GM18505 (cell line): Measurements from ENCODE around the gene ZDHHC22.

ENCODE experiments used
- ATAC-seq: cut with Tn5 transposase; IDR thresholded peaks from one replicate; pipeline ENCODE4 v1.9.1; 2021; ENCODE audit not compliant: unreplicated experiment
- POLR2A ChIP-seq: IDR thresholded peaks from 4 replicates; pipeline ENCODE4 v1.6.1; 2011; ENCODE audit warnings: borderline replicate concordance; ENCODE audit not compliant: insufficient read depth, insufficient read length; ENCODE audit errors: extremely low read depth

Gene ZDHHC22

DNA sequence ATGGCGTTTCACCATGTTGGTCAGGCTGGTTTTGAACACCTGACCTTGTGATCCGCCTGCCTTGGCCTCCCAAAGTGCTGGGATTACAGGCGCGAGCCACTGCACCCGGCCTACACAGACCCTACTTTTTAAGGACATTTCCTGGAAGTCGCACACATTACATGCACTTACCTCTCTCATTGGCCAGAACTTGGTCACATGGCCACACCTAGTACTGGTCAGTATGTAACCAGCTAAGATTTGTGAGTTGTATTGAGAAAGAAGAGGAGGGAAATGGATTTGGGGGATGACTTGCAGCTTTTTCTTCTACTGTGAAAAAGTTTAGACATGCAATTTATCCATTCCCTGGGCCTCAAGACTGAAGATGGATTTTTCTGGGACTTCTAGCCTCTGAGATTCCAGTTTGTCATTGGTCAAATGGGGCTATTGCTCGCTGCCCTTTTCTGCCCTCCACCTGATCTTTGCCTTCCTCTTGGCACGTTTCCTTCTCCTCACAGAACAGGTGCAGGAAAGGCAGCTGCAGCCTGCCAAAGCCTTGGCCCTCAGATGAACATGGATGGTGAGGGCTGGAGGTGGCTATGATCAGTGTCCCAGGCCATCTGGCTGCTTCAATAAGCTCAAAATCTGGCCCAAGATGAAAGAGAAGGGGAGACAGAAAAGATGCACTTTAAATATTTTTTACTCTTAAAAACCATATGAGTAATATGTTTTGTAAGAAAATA is 7.1 kb upstream of the ZDHHC22 start:
- TF ChIP-seq POLR2A, result no peak
- no peak for ATAC-seq

DNA sequence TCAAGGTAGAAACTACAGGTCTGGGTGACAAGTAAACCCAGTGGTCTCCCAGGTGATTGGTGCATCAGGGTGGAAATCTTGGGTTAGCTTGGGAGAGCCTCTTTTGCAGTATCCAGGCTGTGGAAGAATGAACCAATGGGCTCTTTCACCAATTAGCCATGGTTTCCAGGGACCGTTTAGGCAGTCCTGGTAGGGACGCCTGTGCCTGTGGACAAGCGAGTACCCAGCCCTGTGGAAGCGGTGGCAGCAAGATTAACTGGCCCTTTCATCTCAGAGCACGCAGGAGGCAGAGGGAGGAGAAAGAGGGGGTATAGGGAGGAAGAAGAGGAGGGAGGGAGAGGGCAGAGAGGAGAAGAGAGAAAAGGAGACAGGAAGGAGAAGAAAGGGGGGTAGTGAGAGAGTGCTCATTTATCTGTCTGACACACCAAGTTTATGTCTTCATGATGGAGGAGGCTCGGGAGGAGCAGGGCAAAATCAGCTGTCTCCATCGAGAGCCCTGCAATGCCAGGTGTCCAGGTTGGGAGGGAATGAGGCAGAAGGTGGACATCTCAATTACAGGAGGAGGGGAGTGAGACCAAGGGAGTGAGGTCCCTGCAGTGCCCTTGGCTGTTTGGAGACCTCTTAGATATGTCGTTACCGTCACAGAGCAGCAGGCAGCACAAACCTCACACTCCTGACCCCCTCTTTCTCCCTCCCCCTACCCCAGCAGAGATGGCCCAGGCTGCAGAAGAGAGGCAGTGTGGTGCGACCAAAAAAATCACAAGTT is 4.6 kb upstream of the ZDHHC22 start:
- TF ChIP-seq POLR2A, result no peak

DNA sequence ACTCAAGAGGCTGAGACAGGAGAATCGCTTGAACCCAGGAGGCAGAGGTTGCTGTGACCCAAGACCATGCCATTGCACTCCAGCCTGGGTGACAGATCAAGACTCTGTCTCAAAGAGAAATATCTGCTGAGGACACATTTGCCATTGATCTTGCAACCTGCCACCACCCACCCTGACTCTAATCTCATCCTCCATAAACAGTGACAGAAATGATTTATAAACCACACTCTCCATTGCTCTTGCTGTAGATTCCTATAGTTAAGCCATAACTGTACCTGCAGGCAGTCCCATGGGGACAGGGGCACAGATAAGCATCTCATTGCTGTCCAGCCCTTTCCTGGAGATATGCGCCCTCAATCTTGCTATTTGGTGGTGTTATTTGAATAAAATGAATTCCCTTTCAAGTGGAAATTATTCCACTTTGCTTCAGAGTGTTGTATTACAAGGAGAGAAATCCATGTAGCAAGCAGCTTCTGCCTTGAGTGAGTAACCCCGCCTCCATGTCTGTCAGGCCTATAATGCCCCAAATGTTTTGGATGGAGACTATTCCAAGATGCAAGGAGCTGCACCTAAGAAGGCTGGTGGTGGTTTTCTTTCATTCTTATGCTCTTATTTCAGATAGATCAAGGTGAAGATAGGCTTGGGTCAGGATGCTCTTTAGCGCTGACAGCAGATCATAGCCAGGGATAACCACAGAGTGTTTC is 3.0 kb upstream of the ZDHHC22 start:
- no peak for ATAC-seq
- no peak for TF ChIP-seq POLR2A

More for the DNA sequence above, 4.6 kb upstream of the ZDHHC22 start:
- ATAC-seq, result no peak

DNA sequence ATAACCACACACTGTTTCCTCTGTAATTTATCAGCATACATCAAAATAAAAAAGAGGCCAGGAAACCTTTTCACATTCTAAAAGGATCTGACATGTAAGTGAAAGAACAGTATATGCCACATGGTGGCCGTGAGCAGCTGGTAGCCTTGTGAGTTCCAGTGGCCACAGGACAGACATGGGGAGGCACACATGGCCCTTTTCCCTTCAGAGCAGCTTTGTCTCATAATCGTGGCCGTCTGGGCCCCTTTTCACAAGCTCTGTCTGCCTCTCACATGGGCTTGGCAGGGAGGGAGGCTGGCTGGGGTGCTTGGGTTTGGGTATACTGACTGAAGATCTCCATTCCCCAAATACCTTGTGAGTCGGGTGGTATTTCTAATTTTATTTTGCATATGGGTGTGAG is 1.5 kb upstream of the ZDHHC22 start:
- no peak for ATAC-seq
- no peak for TF ChIP-seq POLR2A

DNA sequence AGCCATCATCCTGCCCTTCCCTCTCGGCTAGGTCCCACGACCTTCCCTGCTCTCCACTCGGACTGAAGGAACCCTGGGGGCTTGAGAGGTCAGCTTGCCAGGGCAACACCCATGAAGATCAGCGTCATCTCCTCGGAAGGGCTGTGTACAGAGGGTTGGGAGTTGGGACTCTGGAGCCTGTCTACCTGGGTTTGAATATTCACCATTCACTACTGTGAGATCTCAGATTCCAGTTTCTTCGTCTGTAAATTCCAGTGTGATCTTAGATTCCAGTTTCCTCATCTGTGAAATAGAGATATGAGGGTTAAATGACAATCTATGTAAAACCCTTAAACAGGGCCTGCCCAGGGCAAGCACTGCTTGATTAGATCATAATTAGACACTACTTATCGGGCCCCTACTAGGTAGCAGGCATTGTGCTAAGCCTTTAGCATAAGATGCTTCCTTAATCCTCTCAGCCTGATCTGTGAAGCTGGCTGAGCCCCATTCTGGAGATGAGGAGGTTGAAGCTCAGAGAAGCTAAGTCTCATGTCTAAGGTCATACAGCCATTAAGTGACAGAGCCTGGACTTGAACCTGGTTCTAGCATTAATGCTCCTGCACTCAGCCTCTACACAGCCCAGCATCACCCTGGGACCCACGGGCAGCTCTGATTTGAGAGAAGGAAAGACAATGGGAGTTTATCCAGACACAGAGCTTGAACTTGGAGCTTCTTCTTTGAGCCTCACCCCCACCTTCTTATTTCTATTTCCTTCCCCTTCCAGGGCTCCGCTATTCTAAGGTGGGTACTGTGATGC is 612 bp upstream of the ZDHHC22 start:
- ATAC-seq, result no peak
- no peak for TF ChIP-seq POLR2A

DNA sequence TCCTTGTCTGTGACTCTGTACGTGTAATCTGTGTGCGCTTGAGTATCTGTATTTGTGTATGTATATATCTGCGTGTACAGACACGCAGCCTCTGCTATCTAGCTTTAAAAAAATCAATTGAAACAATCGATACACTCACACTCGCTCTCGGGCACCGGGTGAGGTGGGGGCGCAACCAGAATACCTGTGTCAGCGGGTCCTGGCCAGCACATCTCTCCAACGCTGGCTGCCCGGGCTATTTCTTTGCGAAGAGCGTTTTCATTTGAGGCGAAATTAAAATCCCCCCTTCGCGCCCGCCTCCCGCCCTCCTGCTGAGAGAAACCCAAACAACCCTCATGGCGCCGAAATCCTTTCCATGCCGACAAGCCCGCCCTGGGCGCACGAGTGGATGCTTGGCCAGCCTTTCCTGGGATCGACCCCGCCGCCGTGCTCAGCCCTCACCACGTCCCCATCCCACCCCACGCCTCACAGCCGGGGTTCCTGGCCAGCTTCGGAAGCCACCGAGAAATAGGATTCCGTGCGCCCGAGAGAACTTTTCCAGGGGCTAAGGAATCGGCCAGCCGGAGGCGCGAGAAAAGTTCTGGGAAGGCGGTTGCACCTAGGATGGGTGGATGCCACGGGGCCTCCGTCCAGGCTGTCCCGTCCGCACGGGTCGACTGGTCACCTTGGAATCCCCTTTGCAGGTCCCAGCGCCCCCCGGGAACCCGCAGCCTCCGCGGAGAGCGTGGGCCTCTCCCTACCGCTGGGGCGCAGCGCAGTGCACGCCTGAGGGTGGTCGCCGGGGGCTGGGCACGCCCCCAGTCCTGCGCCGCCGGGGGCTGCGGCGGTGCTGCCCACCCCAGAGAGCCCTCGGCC is 1.0 kb downstream of the ZDHHC22 start:
- ATAC-seq, result no peak
- TF ChIP-seq POLR2A, result no peak

DNA sequence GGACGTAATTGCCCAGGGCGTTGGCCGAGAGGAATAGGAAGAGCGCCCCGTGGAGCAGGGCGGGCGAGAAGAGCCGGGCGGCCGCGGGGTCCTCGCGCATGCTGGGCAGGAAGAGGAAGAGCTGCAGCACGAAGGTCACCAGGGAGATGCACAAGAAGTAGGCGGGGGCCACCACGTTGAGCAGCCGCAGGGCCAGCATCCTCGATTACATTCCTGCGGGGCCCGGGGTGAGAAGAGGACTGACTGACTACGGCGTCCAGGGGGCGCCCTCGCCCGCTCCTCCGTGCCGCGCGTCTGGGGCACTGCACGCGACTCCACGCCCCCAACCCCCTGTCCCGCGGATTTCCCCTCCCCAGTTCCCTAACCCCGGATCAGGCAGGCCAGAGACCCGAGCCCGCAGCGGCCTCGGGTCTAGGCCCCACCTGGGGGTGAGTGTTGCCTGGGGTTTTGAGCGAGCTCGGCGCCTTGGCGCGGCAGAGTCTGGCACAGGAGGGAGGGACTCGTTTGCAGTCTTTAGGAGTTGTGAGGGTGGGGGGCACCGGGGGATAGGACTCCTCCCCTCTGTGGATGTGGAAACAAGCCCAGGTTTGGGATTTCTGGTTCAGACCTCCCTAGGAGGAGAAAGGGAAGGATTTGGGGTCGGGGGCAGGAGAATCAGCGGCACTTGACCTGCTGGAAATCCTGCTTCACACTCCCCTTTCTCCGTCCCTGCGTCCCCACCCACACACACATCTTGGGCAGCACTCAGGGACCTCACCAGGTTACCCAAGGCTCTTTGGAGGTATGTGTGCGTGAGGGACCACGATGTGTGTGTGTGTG is 1.8 kb downstream of the ZDHHC22 start:
- no peak for TF ChIP-seq POLR2A
- no peak for ATAC-seq

DNA sequence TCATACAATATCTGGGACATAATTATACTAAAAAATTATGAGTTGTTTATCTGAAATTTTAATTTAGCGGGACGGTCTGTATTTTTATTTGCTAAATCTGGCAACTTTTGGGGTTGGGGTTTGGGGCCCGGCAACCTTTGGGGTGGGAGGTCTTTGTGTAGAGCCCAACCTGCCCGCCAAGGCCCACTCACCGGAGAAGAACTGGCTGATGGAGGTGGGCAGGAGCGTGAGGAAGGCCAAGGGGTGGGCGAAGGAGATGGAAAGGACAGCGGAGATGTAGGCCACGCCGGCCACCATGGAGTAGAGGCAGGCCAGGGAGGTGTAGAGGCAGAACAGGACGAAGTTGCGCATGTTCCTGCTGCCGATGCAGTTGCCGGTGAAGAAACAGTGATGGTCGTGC is 2.6 kb downstream of the ZDHHC22 start:
- no peak for ATAC-seq
- TF ChIP-seq POLR2A, result no peak

DNA sequence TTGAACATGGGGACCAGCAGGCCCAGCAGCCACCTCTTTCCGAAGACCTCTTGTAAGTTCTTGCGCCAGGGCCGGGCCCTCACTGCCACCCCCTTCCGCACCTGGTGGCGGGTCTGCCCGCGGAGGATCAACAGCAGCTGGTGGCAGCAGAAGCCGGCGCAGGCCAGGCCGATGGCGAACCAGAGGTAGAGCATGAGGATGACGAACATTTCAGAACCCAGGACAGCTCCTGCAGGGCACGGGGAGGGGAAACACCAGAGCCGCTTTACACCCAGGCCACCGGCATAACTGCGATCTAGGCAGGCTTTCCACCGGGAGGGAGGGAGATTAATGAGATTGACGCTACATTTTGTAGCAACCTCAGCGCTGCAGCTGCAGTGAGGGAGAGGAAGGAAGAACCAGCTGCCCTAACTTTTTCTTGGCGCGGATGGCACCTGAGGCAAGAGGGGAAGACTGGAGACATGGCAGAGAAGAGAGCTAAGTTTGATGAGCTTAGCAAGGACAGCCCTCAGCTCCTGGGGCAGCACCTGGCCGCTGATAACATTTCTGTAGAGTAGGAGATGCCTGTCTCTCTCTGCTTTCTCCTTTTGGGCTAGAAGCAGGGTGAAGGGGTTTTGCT is 7.8 kb downstream of the ZDHHC22 start:
- TF ChIP-seq POLR2A, result no peak
- no peak for ATAC-seq

DNA sequence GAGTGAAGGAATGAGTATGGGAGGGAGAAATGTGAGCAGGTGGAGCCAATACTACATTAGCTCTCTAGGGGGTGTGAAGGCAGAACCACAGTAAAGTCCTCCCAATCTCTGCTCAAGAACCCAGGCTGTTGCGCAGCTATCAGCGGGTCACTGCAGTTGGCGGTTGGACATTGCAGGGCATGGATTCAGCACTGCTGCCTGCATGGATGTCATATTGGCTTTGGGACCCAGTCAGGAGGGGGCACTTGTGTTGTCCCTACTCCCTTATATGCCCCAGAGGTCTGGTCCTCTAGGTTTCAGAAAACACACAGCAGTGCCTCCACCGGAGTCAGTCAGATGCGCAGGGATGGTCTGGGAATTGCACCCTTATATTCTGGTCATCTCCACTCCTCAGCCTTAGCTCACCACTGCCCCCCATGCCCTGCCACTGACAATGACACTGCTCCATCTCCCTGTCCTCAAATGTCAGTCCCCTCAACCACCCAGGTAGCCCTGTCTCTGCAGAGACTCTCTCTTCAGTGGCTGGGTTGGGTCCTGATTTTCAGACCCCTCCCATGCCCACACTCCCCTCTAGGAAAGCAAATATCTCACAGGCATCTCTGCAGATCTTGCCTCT is 9.6 kb downstream of the ZDHHC22 start:
- TF ChIP-seq POLR2A, result no peak
- ATAC-seq, result no peak

DNA sequence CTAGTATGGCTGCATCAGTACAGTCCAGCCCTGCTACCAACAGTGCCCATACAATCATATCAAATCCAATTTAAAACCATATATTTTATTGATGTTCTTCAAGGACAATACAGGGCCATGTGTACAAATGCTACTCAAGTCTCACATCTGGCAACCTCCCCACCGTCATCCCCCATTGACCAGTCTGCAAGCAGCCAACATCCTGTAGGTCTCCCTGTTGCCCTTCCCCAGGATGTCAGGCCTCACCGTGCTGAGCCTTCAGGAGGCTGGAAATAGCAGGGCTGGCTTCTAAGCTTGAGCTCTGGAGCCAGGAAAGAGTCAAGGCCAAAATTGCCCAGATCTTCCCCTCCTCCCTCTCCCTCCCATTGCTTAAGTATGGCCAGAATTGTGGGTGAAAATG is 10.4 kb downstream of the ZDHHC22 start:
- TF ChIP-seq POLR2A, result no peak
- no peak for ATAC-seq
